ENCODE results near the gene C1orf232.

Gene C1orf232

DNA sequence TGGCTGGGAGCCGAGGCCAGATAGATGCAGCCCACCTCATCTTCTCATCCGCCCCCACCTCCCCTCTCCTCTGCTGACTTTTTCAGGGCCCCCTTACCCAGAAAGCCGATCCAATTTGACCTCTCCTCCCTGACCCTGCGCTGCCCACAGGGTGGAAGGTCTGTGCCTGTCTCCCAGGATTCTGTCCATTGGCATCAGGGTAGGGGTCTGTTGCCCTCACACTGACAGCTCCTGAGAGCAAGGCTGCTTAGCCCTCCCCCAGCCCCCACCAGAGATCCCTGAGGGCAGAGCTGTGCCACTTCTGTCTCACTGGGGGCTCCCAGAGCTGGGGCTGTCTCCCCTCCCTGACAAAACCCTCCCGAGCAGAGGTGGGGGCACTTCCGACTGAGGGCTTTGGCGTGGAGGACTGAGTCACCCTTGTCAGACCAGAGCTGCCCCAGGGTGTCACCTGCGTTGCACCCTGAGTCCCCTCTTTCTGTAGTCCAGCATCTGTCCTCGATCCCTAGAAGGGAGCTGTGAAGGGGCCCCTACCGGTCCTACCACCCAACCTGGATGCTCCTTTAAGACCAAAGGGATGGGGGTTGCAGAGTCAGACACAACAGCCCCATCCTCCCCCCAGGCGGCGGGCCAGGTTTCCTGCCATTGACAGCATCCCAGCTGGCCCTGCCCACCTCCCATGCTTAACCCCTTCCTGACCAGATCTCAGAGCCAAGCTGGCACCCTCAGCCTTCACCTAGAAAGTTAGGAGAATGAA lies 12.3 kb downstream of the C1orf232 start:
- peak in 1 of 2 experiments; percentile 25 for DNase-seq

DNA sequence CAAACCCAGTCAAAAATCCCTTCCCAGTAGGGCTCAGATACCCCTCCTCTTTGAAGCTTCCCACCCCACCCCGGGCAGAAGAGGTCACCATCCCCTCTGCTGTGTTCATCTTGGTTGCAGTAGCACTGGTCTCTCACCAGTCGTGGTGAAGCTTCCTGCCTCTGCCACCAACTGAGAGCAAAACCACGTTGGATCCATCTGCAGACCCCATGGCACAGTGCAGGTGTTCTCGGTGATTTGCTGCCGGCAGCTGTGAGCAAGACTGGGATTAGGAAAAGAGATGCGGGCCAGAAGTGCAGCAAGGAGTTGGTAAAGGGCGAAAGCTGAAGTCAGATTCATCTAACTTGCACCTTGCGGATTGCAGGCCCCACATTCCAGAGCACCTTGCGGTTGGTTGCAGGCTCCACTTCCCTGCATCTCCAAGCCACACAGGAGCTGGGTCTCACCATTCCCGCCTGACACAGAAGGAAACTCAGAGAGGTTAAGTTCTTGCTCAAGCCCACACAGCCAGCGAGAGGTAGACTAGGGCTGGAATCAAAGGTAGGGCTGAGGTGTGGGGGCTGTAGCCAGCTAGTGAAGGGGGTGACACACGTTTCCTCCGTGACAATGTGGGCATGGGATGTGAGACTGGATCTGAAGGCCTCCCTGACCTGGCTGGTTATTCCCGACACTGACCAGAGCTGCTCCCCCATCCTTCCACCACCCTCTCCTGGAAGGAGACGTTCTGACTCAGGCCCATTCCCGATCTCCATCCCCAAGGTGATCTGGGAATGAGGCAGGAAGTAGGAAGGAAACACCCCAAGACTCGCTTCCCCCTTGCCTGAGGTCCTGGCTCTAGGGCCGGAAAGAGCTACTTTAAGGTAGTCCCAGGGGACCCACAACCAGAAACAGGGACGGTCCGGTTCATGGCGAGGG lies 13.1 kb downstream of the C1orf232 start:
- no peak for DNase-seq

GRCh38 chr1:26154750-26155149 lies 14.0 kb downstream of the C1orf232 start:
- no peak for DNase-seq

DNA sequence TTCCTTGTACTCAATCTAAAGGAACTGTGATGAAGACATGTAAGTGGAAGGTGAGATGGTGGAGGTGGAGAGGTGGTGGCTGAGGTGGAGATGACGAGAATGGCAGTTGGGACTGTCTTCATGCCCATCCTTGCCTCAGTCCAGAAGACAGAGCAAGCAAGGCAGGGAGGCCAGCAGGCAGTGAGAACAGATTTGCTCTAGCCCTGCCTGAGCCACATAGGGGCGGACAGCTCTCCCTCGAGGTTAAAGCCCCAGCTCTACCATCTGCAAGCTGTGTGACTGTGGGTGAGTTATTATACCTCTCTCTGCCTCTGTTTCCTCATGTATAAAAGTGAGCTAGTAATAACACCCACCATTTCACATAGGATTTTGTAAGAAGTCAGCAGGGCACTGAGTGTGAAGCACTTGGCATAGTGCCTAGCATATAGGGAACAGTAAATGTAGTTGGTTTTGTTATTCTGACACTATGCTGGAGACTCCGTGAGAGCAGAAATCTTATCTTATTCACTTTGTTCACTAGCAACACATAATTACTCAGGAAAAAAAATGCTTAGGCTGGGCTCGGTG lies 14.7 kb downstream of the C1orf232 start:
- no peak for DNase-seq

DNA sequence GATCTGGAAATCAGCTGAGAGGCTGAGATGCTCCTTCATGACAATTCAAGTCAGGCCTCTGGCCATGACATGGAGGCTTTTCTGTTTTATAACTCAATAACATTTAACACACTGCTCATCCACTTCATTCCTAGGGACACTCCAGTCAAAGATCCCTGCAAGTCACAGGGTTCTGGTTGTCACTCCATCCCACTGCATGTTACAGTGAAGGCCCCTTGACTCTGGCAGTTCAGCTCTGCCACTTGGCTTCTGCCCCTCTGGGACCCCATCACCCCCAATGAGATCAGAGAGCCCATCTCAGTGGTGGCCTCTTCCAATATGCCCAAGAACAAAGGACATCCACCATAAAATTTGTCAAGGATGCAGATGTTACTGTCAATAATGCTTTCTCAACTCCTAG lies 19.9 kb downstream of the C1orf232 start:
- no peak for DNase-seq

- no peak for DNase-seq
Measured at GRCh38 chr1:26145960-26146294, 22.8 kb downstream of the C1orf232 start.

DNA sequence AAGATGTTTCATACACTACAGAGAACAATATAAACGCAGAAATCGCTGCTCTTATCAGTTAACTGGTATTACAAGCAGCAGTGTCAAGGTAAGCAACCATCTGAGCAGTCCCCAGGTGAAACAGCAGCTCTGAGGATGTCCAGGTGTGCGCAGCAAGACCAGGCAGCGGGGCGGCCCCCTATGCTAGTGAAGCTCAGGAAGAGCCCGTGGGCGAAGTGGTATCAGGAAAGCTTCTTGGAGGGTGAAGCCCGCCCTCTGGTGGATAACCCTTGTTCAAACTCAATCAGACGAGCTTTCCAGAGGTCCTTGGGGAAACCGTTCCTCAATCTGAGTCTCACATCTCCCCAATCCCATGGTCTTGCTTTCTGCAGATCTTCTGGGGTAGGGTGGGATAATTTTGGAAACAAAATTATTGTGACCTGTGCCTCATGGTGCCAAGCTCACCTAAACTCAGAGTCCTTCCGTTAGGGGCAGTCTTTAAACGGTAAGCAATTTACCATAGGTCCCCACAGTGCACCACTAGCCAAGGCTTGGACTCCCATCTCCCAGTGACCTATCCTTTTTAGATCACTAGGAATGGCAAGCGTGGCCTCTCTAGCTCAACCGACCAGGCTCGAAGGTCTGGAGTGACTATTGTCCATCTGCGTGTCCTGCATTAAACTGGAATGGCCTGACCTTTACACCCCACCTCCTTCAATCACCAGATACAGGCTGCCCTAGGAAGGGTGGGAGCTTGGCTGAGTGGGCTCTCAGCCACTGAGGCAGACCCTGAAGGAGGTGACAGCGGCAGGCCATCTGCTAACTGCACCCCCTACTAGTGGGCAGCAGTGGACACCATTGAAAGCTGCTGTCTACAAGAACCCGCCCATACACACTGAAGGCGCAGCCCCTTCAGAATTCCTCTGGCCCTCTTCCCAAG lies 23.5 kb downstream of the C1orf232 start:
- peak; percentile 78 to 81 for DNase-seq

DNA sequence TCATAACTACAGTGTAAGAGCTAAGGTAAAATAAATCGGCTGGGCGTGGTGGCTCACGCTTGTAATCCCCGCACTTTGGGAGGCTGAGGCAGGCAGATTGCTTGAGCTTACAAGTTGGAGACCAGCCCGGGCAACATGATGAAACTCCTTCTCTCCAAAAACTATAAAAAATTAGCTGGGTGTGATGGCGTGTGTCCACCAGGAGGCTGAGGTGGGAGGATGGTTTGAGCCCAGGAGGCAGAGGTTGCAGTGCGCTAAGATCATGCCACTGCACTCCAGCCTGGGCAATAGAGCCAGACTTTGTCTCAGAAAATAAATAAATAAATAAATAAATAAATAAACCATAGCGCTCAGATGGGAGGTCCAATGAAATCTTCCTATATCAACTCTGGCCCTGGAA lies 26.6 kb downstream of the C1orf232 start:
- no peak for DNase-seq

- no peak for DNase-seq
Measured at GRCh38 chr1:26138974-26139558, 29.7 kb downstream of the C1orf232 start.

- DNase-seq = no peak
Measured at GRCh38 chr1:26134466-26134865, 34.3 kb downstream of the C1orf232 start.

DNA sequence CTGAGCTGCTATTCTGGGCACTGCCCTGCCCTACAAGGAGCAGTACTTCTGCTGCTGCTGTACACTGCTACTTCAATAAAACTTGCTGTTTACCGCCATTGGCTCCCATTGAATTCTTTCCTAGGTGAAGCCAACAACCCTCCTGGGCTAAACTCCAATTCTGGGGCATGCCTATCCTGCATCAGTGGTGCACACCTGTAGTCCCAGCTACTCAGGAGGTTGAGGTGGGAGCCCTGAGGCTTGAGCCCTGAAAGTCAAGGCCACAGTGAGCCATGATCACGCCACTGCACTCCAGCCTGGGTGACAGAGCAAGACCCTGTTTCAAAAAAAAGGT lies 36.0 kb downstream of the C1orf232 start:
- DNase-seq = no peak

DNA sequence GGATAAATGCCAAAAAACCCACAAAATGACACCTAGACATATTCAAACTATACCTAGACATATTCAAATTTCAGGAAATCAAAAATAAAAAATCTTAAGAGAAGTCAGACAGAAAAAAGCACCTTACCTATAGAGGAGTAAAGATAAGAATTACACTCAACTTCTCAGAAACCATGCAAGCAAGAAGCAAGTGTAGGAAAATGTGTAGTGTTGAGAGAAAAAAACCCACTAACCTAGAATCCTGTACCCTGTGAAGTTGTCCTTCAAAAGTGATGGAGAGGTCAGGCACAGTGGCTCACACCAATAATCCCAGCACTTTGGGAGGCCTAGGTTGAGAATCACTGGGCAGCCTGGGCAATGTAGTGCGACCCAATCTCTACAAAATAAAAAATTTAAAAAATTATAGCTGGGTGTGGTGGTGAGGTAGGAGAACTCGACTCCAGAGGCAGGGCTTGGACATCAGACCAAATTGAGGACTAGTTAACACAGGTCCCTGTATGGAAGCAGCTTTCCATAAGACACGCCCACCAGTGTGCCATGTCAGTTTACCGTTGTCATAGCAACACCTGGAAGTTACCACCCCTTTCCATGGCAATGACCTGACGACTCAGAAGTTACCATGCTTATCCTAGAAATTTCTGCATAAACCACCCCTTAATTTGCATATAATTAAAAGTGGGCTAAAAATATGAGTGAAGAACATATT lies 36.5 kb downstream of the C1orf232 start:
- no peak for DNase-seq

DNA sequence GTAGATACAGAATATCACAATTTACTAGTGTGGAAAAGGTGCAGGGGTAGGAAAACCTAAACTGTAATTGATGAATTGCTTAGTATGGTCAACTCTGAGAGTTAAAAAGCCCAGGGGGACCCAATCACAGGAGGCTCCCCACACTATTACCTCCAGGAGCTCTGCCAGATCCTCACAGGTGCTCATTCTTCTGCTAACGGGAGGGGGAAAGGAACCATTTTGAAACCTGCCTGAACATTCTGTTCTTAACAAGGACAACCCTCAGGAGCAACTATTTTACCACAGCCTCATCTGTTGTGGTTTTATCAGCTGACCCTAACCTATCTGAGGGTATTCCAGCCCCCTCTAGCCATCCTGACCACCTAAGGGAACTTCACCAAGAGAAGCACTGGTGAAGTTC lies 38.1 kb downstream of the C1orf232 start:
- no peak for DNase-seq

DNA sequence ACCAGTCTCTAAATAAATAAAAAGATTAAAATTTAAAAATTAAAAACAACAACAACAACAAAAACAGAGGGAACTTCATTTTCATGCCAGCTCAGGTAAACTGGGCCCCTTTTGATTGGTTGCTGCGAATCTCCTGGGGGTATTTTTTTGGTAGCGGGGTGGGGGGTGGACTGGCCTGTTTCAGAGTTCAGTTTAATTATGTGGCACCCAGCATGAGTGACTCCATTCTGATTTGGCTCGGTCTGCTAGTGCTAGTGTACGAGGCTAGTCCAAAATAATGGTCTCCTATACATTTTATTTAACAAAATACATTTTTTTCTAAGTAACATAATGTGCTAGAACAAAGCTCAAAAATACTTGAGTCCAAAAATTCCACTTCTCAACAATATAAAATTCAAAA lies 39.0 kb downstream of the C1orf232 start:
- no peak for DNase-seq

GRCh38 chr1:26127235-26128163 lies 41.3 kb downstream of the C1orf232 start:
- no peak for DNase-seq

GRCh38 chr1:26126321-26127084 lies 42.3 kb downstream of the C1orf232 start:
- DNase-seq = peak in 1 of 2 experiments; percentile 23

- no peak for DNase-seq
Measured at GRCh38 chr1:26125946-26126320, 42.8 kb downstream of the C1orf232 start.

DNA sequence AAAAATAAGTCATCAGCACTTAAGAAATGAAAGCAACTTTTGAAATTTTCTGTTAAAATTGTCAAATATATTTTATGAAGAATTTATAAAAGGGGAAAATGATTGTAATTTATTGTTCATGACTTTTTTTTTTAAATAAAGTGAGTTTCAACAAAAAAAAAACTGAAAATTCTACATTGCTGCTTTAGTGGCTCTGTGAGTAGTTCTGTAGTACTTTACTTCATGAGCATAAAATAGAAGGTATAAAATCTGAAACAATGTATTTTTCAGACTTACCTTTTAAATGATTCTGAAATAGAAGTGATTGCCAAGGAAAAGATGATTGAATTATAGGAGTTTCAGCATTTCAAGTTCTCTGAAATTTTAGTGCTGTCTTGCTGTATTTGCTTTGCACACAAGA lies 43.4 kb downstream of the C1orf232 start:
- DNase-seq = no peak

DNA sequence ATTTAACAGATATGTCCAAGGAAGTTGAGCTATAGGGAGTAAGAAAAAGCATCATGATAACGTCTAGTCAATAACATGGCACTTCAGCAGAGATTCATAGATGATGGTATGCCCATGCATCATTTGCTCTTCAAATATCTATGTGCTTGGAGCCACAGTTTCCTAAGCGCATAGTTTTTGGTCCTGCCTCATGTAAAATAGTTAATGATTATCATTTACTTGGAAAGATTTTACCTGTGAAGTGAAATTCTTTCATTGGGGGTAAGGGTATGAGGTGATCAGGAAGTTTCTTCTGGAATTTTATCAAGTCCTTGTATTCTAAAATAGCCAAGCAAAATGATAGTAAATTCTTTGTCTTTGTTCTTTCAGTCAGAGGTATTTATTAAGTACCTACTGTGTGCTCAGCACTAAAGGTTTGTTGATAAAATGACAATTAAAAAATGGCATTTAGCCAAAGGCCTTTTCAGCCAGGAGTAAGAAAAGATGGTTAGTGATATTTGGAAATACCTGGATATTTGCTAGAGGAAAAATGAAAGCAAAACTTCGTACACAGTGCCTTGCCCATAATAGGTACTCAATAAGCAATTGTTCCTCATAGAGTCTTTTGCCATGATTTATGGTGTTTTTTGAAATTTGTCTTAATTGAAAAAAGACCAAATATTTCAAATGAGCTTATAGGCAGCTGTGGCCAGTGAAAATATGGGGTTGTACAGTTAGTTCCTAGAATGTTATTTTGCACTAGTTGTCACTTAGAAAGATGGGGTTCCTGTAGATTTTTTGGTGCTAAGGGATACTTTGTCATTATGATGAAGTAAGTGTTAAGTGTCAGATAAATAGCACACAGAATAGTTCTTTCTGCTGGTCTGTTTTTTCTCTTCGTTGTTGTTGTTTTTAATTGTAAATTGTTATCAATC lies 44.1 kb downstream of the C1orf232 start:
- DNase-seq = no peak
